ENCODE data around the gene OR10G3.
A peak's percentile ranks its signal among the peaks of the same experiment; 100 is the strongest.
"Not testable (repeated sequence)": the region's sequence is repeated elsewhere in the genome, so short reads cannot be mapped to it uniquely, and the experiment has no call there.

The OR10G3 gene
- total RNA-seq, result 0 reads per million in 2 experiments

DNA sequence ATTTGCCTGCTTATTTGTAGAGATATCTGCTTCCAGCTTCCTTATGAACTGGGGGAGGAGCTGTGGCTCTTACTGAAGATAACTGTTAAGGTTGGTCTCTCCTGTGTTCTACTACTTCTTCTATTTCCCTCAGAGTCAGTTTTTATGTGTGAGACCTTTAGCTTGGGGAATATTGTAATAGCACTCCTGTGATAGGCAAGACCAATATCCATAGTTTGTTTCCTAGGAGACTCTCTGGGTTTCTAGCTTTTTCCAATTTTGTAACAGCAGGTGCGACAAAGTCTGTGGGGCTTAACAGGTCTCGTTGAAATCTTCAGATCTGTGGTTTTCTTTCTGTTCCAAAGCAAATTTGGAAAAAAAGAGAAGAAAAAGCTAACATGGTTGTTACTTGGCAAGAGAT, at the start of gene OR10G3:
OR10G3 (minus strand) TSS at position 101 of the 400 bp plus-strand sequence. CDS start 9,332 bp downstream, outside the sequence.
- DNase-seq (ENCODE audit: low read depth), result no peak

GRCh38 chr14:21626491-21627230, 46.8 kb upstream of the OR10G3 start:
- DNase-seq (ENCODE audit: low read depth), result no peak

GRCh38 chr14:21617614-21618013, 37.7 kb upstream of the OR10G3 start:
- DNase-seq (ENCODE audit: low read depth), result no peak

DNA sequence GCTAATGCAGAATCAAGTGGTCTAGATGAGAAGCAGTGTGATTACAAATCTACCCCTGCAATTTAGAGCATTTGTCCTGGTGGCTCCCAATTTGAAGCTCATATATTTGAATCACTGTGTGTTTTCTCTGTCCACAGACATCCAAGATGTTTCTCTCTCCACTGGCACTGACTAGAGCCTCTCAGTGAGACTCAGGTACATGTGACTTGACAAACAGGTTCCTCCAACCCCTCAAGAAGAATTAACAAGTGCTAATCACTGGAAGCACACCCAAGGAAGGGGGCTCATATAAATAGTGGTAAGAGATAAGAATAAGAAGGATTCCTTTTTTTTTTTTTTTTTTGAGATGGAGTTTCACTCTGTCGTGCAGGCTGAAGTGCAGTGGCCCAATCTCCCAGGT, 34.4 kb upstream of the OR10G3 start:
- no peak for DNase-seq (ENCODE audit: low read depth)

- no peak for DNase-seq (ENCODE audit: low read depth)
These were observed 32.4 kb upstream of the OR10G3 start for GRCh38 chr14:21612324-21612723.

DNA sequence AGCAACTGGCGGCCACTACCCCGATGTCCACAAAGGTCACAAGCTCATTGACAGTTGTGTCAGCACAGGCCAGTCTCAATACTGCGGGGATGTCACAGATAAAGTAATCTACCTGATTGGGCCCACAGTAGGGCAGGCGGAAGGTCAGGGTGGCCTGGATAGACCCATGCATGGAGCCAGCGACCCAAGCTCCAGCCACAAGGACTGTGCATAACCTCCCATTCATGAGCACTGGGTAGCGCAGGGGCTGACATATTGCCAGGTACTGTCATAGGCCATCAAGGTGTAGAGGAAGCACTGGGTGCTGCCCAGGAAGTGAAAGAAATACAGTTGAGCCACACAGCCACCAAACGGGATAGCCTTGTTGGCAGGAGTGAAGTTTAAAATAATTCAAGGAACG, 22.3 kb upstream of the OR10G3 start:
- not testable (repeated sequence) for DNase-seq (ENCODE audit: low read depth)

- no peak for DNase-seq (ENCODE audit: low read depth)
These were observed 9.4 kb upstream of the OR10G3 start for GRCh38 chr14:21589317-21589716.

- DNase-seq (ENCODE audit: low read depth), result no peak
These were observed 4.2 kb downstream of the OR10G3 start for GRCh38 chr14:21575661-21576060.

- no peak for DNase-seq (ENCODE audit: low read depth)
These were observed 7.3 kb downstream of the OR10G3 start for GRCh38 chr14:21572604-21573003.

DNA sequence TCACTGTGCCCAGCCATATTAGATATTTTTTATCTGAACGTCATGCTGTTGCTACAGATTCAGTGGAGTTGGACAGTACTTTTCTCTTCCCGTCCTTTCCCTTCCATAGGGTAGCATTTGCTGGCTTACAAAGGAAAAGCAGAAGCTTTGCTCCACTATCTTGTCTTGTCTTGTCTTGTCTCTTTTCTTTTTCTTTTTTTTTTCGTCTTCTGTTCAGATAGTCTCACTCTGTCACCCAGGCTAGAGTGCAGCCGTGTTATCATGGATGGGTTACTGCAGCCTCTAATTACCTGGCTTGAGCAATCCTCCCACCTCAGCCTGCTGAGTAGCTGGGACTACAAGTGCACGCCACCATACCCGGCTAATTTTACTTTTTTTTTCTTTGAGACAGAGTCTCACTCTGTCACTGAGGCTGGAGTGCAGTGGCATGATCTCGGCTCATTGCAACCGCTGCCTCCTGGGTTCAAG, 21.1 kb downstream of the OR10G3 start:
- DNase-seq (ENCODE audit: low read depth), result no peak

- DNase-seq (ENCODE audit: low read depth), result peak; percentile 67
These were observed 22.6 kb downstream of the OR10G3 start for GRCh38 chr14:21557084-21557901.

GRCh38 chr14:21556378-21557083, 23.3 kb downstream of the OR10G3 start:
- no peak for DNase-seq (ENCODE audit: low read depth)

GRCh38 chr14:21553266-21553665, 26.6 kb downstream of the OR10G3 start:
- no peak for DNase-seq (ENCODE audit: low read depth)

DNA sequence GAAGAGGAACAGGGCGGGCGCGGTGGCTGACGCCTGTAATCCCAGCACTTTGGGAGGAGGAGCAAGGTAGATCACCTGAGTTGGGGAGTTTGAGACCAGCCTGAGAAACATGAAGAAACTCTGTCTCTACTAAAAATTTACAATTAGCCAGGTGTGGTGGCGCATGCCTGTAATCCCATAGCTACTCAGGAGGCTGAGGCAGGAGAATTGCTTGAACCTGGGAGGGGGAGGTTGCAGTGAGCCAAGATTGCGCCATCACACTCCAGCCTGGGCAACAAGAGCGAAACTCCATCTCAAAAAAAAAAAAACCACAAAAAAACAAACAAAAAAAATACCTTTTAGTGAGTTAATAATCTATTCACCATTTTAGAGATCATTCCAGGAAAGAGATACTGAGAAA, 35.3 kb downstream of the OR10G3 start:
- not testable (repeated sequence) for DNase-seq (ENCODE audit: low read depth)

GRCh38 chr14:21543963-21544362, 35.9 kb downstream of the OR10G3 start:
- DNase-seq (ENCODE audit: low read depth), result no peak

- DNase-seq (ENCODE audit: low read depth), result no peak
These were observed 36.3 kb downstream of the OR10G3 start for GRCh38 chr14:21543521-21543960.

DNA sequence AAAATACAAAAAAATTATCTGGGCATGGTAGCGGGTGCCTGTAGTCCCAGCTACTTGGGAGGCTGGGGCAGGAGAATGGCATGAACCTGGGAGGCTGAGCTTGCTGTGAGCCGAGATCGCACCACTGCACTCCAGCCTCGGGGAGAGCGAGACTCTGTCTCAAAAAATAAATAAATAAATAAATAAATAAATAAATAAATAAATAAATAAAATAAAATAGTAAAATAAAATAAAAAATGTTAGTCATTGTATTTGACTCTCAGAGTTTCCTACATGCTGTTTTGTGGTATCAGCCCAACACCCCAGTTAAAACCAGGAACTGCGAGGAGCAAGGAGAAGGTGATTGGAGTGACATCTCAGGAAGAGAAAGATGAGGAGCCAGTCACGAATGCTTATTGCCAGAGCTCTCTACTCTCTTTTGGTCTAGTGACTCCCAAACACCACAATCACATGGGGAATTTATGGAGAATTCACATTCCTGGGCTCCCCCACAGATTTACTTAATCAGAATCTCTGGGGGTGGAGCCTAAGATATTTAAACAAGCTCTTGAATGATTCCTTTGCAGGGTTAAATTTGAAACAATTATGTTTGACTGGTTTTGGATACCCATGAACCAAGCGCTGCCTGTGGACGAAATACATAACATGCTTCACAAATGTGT, 38.3 kb downstream of the OR10G3 start:
- DNase-seq (ENCODE audit: low read depth), result no peak

GRCh38 chr14:21539189-21539940, 40.5 kb downstream of the OR10G3 start:
- DNase-seq (ENCODE audit: low read depth), result no peak

DNA sequence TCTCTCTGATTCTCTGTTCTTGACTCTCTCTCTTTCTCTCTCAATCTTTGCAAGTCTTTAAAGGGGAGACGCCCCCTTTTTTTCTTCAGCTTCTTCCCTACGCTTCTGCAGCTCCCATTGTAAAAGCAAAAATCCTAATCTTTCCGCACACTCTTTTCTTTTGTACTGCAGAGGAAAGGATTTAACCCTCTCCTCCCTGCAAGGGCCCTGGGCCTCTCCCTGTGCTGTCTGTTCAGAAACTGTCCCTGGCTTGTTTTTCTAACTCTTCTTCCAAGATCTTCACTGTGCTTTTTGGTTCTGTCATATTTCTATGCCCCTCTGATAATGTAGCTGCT, 42.8 kb downstream of the OR10G3 start:
- DNase-seq (ENCODE audit: low read depth), result no peak

- no peak for DNase-seq (ENCODE audit: low read depth)
These were observed 43.3 kb downstream of the OR10G3 start for GRCh38 chr14:21536418-21537089.

Measured in T follicular helper cell (primary cell).